OCI-M2 (cell line): ENCODE measurements around the gene SRCIN1.
"Not testable (repeated sequence)": the region's sequence is repeated elsewhere in the genome, so short reads cannot be mapped to it uniquely, and the experiment has no call there.

ENCODE experiments used
- DNase-seq: peaks from one replicate; lab custom pipeline; 2025; ENCODE audit not compliant: unreplicated experiment; lab: John Stamatoyannopoulos, UW

SRCIN1 gene

DNA sequence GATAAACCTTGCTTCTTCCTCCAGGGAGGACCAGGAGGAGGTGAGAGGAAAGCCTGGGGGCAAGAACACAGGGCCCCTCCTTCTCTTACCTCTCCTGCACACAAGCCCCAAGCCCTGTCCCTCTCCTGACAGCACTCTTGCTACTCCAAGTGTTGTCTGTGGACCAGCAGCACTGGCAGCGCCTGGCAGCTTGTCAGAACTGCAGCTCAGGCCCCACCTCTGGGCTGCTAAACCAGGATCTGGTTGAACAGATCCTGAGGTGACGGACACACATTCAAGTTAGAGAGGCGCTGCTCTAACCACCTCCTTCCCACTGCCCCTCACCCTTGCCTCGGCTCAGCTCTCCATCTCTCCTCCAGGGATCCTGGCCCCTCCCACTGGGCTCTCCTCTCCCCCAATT is 56.5 kb downstream of the SRCIN1 start:
- DNase-seq, result no peak

DNA sequence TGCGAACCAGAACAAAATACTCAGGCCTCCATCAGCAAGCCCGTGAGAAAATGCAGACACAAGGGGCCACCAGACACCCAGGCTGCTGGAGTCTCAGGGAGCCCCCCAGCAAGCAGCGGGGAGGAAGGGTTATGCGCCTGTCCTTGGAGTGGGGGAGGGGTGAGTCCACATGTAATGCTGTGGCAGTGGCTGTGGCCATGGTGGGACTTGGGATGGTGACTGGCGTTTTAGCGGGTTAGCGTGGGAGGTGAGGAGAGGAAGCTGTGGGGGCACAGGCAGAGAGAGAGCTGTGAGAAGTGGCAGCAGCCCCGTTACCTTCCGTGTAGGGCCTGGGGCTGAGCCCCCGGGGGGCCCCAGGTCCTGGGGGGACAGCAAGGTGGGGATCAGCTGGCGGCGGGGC is 58.3 kb downstream of the SRCIN1 start:
- DNase-seq, result no peak

DNA sequence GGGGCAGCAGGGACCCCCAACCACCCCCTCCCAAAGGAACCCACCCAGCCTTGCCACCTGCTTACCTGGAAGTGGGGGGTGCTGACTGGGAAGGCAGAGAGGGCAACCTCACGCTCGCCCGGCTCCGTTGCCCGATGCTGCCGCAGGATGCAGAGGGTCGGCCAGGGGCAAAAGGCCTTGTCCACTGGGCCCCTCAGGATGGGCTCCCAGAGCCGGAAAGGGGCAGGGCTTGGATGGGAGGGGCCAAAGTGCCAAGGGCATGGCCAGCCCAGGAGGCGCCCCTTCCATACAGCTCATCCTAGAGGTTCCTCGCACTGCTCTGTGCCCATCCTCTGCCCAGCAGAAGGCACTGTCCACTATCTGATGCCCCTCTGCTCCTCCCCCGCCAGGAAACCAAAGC is 59.4 kb downstream of the SRCIN1 start:
- no peak for DNase-seq

DNA sequence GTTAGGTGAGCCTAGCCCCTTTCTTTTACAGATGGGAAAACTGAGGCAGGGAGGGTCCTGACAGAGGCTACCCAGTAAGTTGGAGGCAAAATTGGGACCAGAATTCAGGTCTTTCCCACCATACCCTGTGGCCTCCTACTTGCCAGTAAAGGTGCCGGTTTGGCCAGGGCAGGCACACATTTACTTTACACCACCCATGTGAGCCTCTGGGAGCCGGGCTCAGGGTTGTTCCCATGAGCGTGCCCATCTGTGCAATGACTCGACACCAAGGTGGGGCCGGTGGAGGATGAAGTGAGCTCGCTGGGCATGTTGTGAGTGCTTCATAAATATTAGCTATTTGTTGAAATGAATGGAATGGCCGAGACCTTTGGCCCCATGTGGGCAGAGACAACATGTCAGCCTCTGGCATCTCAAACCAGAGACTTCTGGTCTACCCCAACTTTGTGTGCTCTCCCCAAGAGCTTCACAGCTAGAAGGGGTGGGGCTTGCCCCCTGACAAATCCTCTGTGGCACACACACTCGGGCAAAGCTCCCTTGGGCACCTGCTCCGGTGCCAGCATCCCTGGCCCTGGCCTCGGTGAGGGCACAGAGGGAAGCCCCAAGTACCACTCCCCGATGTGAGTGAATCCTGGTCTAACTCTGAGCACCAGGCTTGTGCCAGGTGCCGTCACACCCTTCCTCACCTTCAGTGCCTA is 60.1 kb downstream of the SRCIN1 start:
- no peak for DNase-seq

DNA sequence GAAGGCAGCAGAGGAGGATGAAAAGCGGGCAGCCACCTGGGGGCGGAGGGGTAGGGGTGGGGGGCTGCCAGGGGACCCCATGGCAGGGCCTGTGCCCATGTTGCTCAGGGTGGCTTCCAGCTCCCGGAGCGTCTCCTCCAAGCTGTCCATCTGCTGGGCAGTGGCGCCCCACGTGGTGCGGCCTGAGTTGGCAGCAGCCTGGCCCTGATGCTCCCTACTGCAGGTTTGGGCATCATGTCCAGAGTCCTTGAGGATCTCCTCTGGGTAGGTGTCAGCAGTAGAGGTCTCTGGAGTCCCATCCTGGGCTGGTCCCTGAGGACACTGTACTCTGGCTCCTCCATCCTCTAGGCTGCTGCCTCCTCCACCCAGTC is 60.9 kb downstream of the SRCIN1 start:
- DNase-seq, result no peak

DNA sequence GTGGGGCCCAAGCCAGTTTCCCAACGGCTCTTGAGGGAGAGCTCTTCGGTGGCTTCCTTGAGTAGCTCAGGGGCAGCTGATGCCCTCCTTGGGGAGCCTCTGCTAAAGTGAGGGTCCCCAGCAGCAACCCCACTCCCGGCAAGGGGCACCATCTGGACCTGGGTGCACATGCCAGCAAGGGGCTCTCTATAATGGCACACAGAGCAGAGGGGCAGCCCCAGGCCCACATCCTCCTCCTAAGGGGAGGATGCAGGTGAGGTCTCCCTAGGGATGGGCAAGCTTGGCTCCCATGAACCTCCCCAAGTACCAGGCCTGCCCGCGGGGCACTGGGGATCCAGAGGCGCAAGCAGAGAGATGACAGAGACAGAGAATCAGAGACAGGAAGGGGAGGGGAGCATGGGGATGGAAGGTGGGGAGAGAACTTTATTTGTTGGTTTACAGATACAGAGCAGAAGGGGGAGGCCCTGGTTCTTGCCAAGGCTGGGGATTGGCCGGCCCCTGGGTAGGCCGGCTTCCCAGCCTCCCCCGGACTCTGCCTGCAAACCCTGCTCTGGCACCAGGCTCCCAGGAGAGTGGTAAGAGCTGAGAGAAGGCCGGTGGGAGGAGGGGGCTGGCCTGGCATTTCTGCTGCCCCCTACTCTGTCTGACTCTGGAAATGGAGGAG is 61.4 kb downstream of the SRCIN1 start:
- DNase-seq, result no peak

DNA sequence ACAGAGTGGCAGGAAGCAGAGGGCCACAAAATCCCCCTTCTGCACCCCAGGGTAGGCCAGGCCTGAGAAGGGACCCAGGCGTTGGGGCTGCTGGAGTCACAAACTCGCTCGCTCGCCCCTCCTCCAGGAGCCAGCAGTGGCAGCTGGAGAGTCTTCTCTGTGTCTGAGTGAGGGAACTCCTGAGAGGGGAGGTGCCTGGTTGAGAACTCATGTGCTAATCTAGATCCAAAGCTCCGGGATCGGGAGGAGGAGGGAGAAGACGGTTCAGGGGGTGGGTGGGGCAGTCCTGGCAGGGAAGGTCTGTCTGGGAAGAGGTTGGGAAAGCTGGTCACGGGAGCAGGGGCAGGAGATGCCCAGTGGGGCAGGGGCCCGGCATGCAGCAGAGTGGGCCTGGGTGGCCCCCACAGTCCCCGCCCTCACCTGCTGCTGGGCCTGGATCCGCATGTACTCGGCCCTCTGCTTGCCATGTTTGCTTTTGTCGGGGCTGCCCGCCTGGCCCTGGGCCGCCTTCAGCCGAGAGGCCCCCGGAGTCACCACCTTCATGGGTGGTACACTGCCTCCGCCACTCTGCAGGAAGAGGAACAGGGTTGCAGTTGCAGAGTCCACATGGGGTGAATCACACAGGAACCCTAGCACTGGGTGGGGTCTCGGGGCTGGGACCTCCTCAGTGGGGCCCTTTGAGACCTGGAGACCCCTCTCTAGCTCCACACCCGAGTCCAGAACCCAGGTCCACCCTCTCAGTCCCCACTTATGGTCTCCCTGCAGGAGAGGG is 62.2 kb downstream of the SRCIN1 start:
- DNase-seq, result no peak

DNA sequence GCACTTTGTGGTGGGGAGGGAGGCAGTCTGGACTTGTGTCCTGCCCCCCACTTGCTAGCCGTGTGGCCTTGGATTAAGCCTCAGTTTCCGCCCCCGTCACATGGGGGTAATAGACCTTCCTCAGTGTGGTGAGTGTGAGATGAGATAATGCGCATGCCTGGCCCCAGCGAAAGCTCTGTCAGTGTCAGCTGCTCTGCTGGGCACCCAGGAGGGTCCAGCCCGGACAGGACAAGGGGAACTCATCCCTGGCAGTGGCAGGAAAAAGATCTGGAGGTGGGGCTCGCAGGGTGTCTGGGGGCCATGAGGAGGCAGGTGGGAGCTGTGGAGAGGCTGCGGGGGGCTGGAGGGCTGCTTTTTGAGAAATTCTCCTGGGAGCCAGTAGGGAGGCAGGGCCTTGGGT is 63.5 kb downstream of the SRCIN1 start:
- DNase-seq, result no peak

DNA sequence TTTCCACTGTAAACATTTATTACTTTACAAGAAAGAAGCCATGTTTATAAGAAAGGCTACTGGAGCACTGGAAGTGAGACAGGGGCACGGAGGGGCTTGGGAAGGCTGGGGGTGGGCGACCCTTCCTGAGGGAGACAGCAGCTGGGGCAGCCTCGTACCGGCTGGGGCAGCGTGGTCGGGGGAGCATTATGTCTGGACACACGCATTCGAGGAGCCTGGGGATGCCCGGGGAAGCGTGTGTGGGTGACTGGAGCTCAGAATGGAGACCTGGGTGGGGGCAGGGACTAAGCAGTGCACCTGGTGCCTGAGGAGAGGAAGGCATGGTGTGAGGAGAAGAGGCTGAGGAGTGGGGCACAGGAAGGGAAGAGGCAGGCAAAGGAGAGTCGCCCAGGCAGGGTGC is 64.5 kb downstream of the SRCIN1 start:
- no peak for DNase-seq

DNA sequence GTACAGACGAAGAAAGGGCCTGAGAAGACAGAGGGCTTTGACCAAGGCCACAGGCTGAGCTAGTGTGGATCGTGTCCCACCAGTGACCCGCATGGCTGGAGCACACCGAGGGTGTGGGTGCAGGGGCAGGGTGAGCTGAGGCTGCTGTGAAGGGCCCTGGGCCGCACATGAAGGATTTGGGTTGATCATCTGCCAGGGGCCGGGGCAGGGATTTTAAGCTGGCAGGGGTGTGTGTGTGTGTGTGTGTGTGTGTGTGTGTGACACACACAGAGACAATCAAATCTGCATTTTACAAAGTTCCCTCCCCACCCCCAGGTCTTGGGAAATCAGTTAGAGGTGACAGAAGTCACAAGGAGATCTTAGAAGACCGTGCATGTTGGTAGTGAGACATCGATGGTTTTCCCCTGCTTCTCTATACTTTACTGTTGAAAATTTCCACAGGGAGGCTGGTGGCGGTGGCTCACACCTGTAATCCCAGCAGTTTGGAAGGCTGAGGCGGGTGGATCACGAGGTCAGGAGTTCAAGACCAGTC is 65.2 kb downstream of the SRCIN1 start:
- DNase-seq, result no peak

DNA sequence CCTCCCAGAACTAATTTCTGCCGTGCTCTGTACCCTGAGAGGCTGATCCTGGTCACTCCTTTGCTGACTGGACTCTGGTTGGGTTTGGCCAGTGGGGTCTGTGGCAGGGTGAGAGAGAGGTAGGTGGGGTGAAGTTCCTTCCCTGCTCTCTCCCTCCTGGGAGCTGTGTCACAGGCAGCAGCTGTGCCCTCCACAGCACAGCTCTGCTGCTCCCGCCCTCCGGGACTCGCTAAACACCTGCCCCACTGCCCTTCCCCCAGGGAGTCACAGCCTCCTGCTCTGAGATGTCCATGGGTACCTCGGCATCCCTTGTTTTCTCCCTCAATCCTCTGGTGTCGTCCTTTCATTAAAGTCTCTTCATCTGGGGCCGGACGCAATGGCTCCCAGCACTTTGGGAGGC is 66.4 kb downstream of the SRCIN1 start:
- DNase-seq, result no peak

DNA sequence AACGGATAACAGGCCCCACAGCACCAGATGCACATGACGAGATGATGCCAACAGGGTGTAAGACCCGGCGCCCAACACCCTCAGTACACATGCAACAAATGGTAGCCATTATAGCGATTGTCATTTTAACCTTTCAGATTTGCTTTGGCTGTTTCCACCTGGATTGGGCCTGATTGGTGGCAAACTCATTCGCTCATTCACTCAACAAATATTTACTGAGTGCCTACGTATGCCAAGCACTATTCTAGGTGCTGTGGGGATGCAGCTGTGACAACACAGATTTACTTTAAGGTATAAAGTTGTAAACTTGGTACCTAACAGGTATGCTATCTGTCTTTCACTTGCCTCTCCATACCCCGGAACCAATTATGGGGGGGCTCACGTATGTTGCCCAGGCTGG is 66.8 kb downstream of the SRCIN1 start:
- no peak for DNase-seq

DNA sequence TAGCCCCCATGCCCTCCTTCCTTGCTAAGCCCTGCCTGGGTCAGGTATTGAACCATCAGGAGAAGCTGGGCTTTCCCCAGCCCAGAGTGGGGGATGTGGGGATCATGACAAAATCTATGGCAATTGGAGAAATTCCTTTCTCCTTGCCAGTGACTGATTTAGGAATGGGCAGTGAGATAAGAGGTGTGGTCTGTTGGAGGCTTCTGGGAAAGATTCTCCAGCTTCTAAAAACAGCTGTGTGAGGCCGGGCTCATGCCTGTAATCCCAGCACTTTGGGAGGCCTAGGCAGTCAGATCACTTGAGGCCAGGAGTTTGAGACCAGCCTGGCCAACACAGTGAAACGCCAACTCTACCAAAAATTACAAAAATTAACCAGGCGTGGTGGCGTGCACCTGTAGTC is 69.1 kb downstream of the SRCIN1 start:
- DNase-seq, result no peak

DNA sequence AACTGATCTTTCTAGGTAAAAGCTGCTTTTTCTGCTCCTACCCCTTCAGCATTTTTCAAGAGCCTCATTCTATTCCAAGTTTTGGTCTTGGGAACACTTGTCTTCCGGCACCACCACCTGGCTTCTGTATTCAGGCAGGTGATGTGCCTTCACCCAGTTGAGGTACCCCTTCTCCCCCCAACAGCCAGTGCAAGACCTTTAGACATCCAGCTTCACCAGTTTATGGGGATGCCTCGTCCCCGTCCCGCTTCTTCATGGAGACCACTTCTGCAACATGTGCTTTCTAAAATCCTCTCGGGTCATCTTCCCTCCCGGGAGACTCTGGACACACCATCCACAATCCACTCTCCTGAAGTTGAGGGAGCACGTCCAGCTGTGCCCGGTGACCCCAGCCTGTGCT is 69.9 kb downstream of the SRCIN1 start:
- no peak for DNase-seq

DNA sequence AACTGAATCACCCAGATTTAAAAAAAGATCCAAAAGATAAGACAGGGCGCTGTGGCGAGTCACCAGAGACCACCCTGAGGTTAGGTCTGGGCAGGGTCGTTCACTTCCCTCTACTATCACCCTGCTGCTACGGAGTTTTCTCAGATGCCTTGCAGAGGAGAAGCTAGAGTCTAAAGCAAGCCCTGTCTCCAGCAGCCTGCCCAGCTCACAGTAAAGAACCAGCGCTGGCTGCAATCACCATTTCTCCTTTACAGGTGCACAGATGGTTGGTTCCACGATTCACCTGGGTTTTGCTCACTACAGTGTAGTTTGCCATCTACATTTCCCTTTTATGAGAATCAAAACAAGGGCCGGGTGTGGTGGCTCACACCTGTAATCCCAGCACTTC is 71.3 kb downstream of the SRCIN1 start:
- no peak for DNase-seq

DNA sequence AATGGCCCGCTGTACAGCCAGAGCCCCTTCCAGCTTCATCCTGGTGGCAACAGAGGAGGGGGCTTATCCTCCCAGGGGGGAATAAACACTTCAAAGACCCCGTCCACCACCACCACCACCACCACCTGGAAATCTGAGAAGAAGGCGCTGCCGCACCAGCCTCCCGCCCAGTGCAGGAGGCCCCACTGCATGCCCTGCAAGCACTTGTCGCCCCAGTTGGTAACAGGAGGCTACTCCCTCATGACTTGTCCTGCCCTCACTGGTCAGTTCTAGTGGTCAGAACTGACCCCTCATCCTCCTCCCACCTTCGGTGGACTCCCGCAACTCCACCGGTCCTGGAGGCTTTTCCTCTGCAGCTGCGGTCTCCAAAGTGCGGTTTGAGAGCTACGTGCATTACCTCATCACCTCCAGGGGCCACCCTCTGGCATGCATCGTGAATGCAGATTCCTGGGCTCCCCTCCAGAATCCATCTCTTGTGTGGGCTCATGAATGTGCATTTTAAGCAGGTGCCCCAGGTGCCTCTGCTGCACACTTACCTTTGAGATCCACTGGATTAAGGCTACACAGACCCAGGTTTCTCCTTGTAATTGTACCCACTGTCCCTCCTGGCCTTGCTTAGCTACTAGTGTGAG is 71.8 kb downstream of the SRCIN1 start:
- DNase-seq, result no peak

DNA sequence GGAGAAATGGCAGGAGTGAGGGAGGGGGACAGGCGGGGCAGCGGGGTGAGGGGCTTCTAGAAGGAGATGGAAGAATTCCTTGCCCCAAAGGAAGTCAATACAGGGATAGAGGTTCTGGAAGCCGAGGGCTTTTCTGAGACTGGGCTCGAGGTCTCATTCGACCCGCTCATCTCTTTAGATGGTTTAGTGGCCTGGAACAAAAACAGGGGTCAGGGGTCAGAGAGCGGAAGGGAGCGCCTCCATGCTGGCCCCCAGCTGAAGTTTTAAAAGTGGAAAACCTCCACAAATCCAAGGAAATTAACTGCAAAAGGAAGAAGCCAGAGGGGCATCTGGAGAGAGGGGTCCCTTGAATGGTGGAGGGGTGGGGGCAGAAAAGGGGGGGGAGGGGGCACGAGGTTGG is 72.5 kb downstream of the SRCIN1 start:
- no peak for DNase-seq

DNA sequence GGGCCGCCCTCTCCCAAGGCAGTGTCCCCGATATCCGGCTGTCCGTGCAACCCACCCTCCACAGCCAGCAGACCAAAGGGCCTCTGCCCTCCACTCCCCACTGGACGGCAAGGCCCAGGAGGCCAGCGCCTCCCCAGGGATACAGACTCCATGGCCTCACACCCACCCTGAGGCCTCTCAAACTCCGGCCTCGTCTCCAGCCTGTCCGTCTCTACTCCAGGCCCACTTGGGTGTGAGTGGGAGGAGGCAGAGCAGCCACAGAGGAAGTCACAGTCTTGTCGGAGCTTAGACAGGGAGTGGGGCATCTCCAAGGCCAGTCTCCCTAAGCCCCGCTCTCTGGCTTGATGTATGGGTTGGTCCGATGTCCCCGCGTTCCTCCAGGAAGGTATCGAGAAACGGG is 73.3 kb downstream of the SRCIN1 start:
- no peak for DNase-seq

DNA sequence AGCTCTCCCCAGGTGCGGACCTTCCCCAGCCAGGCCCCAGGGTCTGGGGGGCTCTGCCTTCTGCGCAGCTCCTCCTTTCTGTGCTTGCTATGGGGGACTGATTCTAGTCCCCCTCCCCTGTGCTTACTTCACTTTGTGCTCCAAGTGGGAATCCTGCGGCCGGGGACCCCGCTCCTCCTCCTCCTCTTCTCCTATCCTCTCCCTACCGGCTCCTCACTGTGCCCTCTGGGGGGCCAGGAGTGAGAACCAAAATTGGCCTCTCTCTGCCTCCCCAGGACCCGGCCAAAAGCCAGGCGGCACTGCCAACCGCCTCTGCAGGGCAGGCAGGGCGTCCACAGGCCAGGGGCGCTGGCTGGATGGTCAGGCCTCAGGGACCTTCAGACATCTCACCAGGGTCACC is 74.0 kb downstream of the SRCIN1 start:
- DNase-seq, result not testable (repeated sequence)

DNA sequence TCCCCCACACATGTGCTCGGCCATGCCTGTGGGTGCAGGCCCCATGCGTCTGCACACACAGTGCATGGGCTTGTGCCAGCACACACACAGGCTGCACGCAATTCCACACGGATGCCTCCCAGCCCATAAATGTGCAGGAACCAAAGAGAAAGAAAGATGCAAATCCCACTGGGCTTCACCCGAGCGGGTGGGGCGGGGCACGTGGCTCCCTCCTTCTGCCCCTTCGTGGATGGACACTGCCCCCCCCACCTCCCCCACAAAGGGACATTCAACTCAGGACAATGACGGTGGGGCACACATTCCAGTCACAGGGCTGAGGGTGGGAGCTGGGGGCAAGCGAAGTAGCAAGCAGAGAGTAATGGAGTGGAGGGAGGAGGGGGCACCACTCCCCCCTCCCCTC is 74.9 kb downstream of the SRCIN1 start:
- DNase-seq, result not testable (repeated sequence)

DNA sequence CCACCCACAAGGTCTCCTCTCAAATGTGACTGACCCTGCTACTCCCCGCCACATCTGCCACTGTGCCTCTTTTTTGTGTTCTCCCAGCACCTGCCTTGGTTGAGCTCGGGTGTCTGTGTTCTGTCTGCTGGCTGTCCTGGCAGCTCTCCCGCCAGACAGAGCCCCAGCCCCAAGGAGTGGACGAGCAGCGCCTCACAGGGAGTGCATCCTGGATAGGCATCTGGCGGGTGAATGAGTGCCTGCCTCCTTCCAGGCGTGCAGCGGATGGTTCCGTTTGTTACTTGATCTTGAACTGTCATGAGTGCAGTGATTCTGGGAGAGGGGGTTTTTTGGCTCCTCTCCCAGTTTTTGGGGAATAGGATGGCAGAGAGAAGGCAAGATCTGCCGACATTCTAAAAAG is 77.6 kb downstream of the SRCIN1 start:
- DNase-seq, result not testable (repeated sequence)

DNA sequence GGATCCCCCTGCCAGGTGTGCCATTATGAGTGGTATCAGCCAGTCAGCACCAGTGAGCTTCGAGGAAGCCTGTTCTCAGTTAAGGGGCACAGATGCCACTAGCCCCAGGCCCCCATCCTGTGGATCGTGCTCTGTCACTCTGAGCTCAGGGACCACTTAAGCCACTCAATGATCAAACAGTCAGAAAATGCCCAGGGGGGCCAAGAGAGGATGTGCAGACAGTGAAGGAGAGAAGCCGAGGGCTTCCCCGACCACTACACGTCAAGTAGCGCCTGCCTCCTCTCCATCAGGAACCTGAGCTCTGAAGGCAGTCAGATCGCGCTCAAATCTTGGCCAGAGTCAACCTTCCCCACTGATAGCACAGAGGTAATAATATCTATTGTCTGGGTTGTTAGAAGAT is 79.2 kb downstream of the SRCIN1 start:
- not testable (repeated sequence) for DNase-seq
